ENCODE data around the gene DENND5B. TPM values are rescaled to one million over a fixed set of nuclear protein-coding genes. Genes with fewer than 3 reads are reported as not detected.
"Not testable (repeated sequence)": the region's sequence is repeated elsewhere in the genome, so short reads cannot be mapped to it uniquely, and the experiment has no call there.

DENND5B gene
- total RNA-seq, 6 experiments from 2014 or later, result 12.6 to 18.4 (median 16.6) TPM

GRCh38 chr12:31388713-31389112 is 202.2 kb downstream of the DENND5B start:
- intact Hi-C loops (cut with DNase I), result no loop called here
- Histone ChIP-seq H3K27ac (no peak overlapping the region), H3K36me3 (peaks cover 0 to 36% (median 13%) of the 10 kb centered on the region in 4 donors), H3K4me3 (no peak overlapping the region), H3K9me3 (no peaks in the 10 kb centered on the region), H3K27me3 (no peaks in the 10 kb centered on the region), H3K4me1 (no peaks in the 10 kb centered on the region)
- ATAC-seq (no peak), DNase-seq (no peak)
- WGBS (ENCODE audit: insufficient coverage, low coverage, low lambda C conversion rate, missing lambda C conversion rate), result 90% methylated on average over 4 of the region's 4 CpGs
- TF ChIP-seq POLR2A (IDR thresholded peaks at IDR 0.05) (no peak), CTCF (IDR thresholded peaks at IDR 0.05) (no peak)

GRCh38 chr12:31387466-31387865 is 203.5 kb downstream of the DENND5B start:
- Histone ChIP-seq H3K4me1 (no peaks in the 10 kb centered on the region), H3K4me3 (no peak overlapping the region), H3K27me3 (no peaks in the 10 kb centered on the region), H3K9me3 (no peaks in the 10 kb centered on the region), H3K27ac (no peak overlapping the region), H3K36me3 (peaks cover 0 to 36% (median 13%) of the 10 kb centered on the region in 4 donors)
- TF ChIP-seq POLR2A (IDR thresholded peaks at IDR 0.05), result no peak
- no peak for TF ChIP-seq CTCF (IDR thresholded peaks at IDR 0.05)
- WGBS (ENCODE audit: insufficient coverage, low coverage, low lambda C conversion rate, missing lambda C conversion rate), result 93% methylated on average over 6 of the region's 8 CpGs
- intact Hi-C loops (cut with DNase I), result no loop called here
- ATAC-seq, result no peak
- DNase-seq, result no peak

- H3K27ac ChIP-seq, result no peak overlapping the region
- no peaks in the 10 kb centered on the region for H3K4me1 ChIP-seq
- no peaks in the 10 kb centered on the region for H3K27me3 ChIP-seq
- H3K4me3 ChIP-seq, result no peak overlapping the region
- WGBS (ENCODE audit: insufficient coverage, low coverage, low lambda C conversion rate, missing lambda C conversion rate), result 60% methylated on average over 2 of the region's 2 CpGs
- ATAC-seq, result no peak
- peaks cover 0 to 31% (median 11%) of the 10 kb centered on the region in 4 donors for H3K36me3 ChIP-seq
- DNase-seq, result no peak
- H3K9me3 ChIP-seq, result no peaks in the 10 kb centered on the region
- intact Hi-C loops (cut with DNase I), result no loop called here
- TF ChIP-seq CTCF (IDR thresholded peaks at IDR 0.05) (no peak), POLR2A (IDR thresholded peaks at IDR 0.05) (no peak)
Measured at GRCh38 chr12:31387011-31387410, 203.9 kb downstream of the DENND5B start.

GRCh38 chr12:31386364-31386777 is 204.6 kb downstream of the DENND5B start:
- ATAC-seq, result no peak
- 77% methylated on average over 2 of the region's 2 CpGs for WGBS (ENCODE audit: insufficient coverage, low coverage, low lambda C conversion rate, missing lambda C conversion rate)
- Histone ChIP-seq H3K4me3 (no peak overlapping the region), H3K4me1 (no peaks in the 10 kb centered on the region), H3K27me3 (no peaks in the 10 kb centered on the region), H3K27ac (no peak overlapping the region), H3K9me3 (no peaks in the 10 kb centered on the region), H3K36me3 (peaks cover 0 to 31% (median 10%) of the 10 kb centered on the region in 4 donors)
- TF ChIP-seq POLR2A (IDR thresholded peaks at IDR 0.05) (no peak), CTCF (IDR thresholded peaks at IDR 0.05) (no peak)
- no peak for DNase-seq
- intact Hi-C loops (cut with DNase I), result no loop called here

- H3K27me3 ChIP-seq; H3K4me3 ChIP-seq; H3K4me1 ChIP-seq; DNase-seq; H3K27ac ChIP-seq; intact Hi-C loops (cut with DNase I); H3K9me3 ChIP-seq; ATAC-seq; H3K36me3 ChIP-seq: not testable (repeated sequence)
- WGBS (ENCODE audit: insufficient coverage, low coverage, low lambda C conversion rate, missing lambda C conversion rate), result 82% methylated on average over 8 of the region's 8 CpGs
Measured at GRCh38 chr12:31377210-31377609, 213.7 kb downstream of the DENND5B start.

GRCh38 chr12:31375422-31375821 is 215.5 kb downstream of the DENND5B start:
- H3K4me1 ChIP-seq; H3K9me3 ChIP-seq; H3K4me3 ChIP-seq; H3K36me3 ChIP-seq; H3K27ac ChIP-seq; ATAC-seq; H3K27me3 ChIP-seq; intact Hi-C loops (cut with DNase I); DNase-seq: not testable (repeated sequence)
- WGBS (ENCODE audit: insufficient coverage, low coverage, low lambda C conversion rate, missing lambda C conversion rate), result 68% methylated on average over 4 of the region's 6 CpGs

Measured in right lobe of liver (tissue), 6 donors.